HEK293 (cell line): ENCODE measurements around the gene ADAMTS19.
A peak's percentile ranks its signal among the peaks of the same experiment; 100 is the strongest.

Experiments used
- AEBP2 ChIP-seq: fragments of 450-650 bp; formaldehyde crosslinking; IDR thresholded peaks from 2 replicates; pipeline ENCODE4 v1.5.1; 2016; ENCODE audit warnings: missing biosample characterization, missing genetic modification characterization, borderline replicate concordance
- BCL11A ChIP-seq: fragments of 450-650 bp; formaldehyde crosslinking; IDR thresholded peaks from 2 replicates; pipeline ENCODE4 v1.5.1; 2016; ENCODE audit warnings: low read depth, missing biosample characterization, missing genetic modification characterization
- BCL11B ChIP-seq: fragments of 450-650 bp; formaldehyde crosslinking; IDR thresholded peaks from 2 replicates; pipeline ENCODE4 v1.5.1; 2016; ENCODE audit warnings: low read depth, missing biosample characterization, missing genetic modification characterization
- EGR2 ChIP-seq: fragments of 450-650 bp; formaldehyde crosslinking; IDR thresholded peaks from 2 replicates; pipeline ENCODE4 v1.5.1; 2016; ENCODE audit warnings: low read depth, missing biosample characterization, missing genetic modification characterization
- GLI2 ChIP-seq: fragments of 450-650 bp; formaldehyde crosslinking; IDR thresholded peaks from 2 replicates; pipeline ENCODE4; 2017; ENCODE audit warnings: missing biosample characterization, missing genetic modification characterization, low read depth, borderline replicate concordance
- IKZF3 ChIP-seq: fragments of 450-650 bp; IDR thresholded peaks from 2 replicates; pipeline ENCODE4 v1.5.0; 2018; ENCODE audit warnings: missing biosample characterization, mild to moderate bottlenecking, missing genetic modification characterization, moderate library complexity
- SCRT2 ChIP-seq: fragments of 450-650 bp; formaldehyde crosslinking; IDR thresholded peaks from 2 replicates; pipeline ENCODE4 v1.5.1; 2016; ENCODE audit warnings: missing biosample characterization, missing genetic modification characterization
- SP7 ChIP-seq: fragments of 450-650 bp; formaldehyde crosslinking; IDR thresholded peaks from 2 replicates; pipeline ENCODE4 v1.5.1; 2016; ENCODE audit warnings: missing biosample characterization, missing genetic modification characterization
- TRIM28 ChIP-seq: IDR thresholded peaks from 2 replicates; pipeline ENCODE4 v1.6.1; 2011; ENCODE audit warnings: low read length, control low read depth, borderline replicate concordance
- ZBTB1 ChIP-seq: fragments of 450-650 bp; formaldehyde crosslinking; IDR thresholded peaks from 2 replicates; pipeline ENCODE4 v1.5.1; 2016; ENCODE audit warnings: missing biosample characterization, missing genetic modification characterization
- ZBTB8A ChIP-seq: fragments of 450-650 bp; formaldehyde crosslinking; IDR thresholded peaks from 2 replicates; pipeline ENCODE4 v1.5.1; 2016; ENCODE audit warnings: missing biosample characterization, missing genetic modification characterization
- ZFP3 ChIP-seq: fragments of 450-650 bp; formaldehyde crosslinking; IDR thresholded peaks from 2 replicates; pipeline ENCODE4 v1.5.1; 2016; ENCODE audit warnings: low read depth, missing biosample characterization, missing genetic modification characterization
- ZNF10 ChIP-seq: fragments of 450-650 bp; formaldehyde crosslinking; IDR thresholded peaks from 2 replicates; pipeline ENCODE4 v1.5.1; 2017; ENCODE audit warnings: missing biosample characterization, missing genetic modification characterization
- ZNF140 ChIP-seq: fragments of 450-650 bp; formaldehyde crosslinking; IDR thresholded peaks from 2 replicates; pipeline ENCODE4 v1.5.1; 2016; ENCODE audit warnings: missing biosample characterization, missing genetic modification characterization
- ZNF184 ChIP-seq: fragments of 450-650 bp; IDR thresholded peaks from 2 replicates; pipeline ENCODE4 v1.5.1; 2018; ENCODE audit warnings: missing biosample characterization, mild to moderate bottlenecking, missing genetic modification characterization
- ZNF248 ChIP-seq: fragments of 450-650 bp; formaldehyde crosslinking; IDR thresholded peaks from 2 replicates; pipeline ENCODE4 v1.5.1; 2017; ENCODE audit warnings: missing biosample characterization, missing genetic modification characterization
- ZNF292 ChIP-seq: fragments of 450-650 bp; formaldehyde crosslinking; IDR thresholded peaks from 2 replicates; pipeline ENCODE4 v1.5.1; 2016; ENCODE audit warnings: low read depth, missing biosample characterization, missing genetic modification characterization, borderline replicate concordance
- ZNF311 ChIP-seq: fragments of 450-650 bp; formaldehyde crosslinking; IDR thresholded peaks from 2 replicates; pipeline ENCODE4 v1.5.1; 2017; ENCODE audit warnings: missing biosample characterization, missing genetic modification characterization, borderline replicate concordance
- ZNF341 ChIP-seq: fragments of 450-650 bp; formaldehyde crosslinking; IDR thresholded peaks from 2 replicates; pipeline ENCODE4; 2016; ENCODE audit warnings: low read depth, missing biosample characterization, missing genetic modification characterization
- ZNF366 ChIP-seq: fragments of 450-650 bp; formaldehyde crosslinking; conservative IDR thresholded peaks from 2 replicates; pipeline ENCODE4 v1.5.1; 2016; ENCODE audit warnings: missing biosample characterization, missing genetic modification characterization
- ZNF426 ChIP-seq: fragments of 450-650 bp; formaldehyde crosslinking; IDR thresholded peaks from 2 replicates; pipeline ENCODE4 v1.5.1; 2017; ENCODE audit warnings: missing biosample characterization, missing genetic modification characterization, mild to moderate bottlenecking, inconsistent platforms, moderate library complexity
- ZNF48 ChIP-seq: fragments of 450-650 bp; formaldehyde crosslinking; IDR thresholded peaks from 2 replicates; pipeline ENCODE4 v1.5.1; 2016; ENCODE audit warnings: missing biosample characterization, missing genetic modification characterization
- ZNF530 ChIP-seq: fragments of 450-650 bp; formaldehyde crosslinking; IDR thresholded peaks from 2 replicates; pipeline ENCODE4 v1.5.1; 2016; ENCODE audit warnings: low read depth, missing biosample characterization, missing genetic modification characterization
- ZNF596 ChIP-seq: fragments of 450-650 bp; IDR thresholded peaks from 2 replicates; pipeline ENCODE4 v1.5.0; 2018; ENCODE audit warnings: missing biosample characterization, mild to moderate bottlenecking, missing genetic modification characterization, moderate library complexity
- ZNF639 ChIP-seq: fragments of 450-650 bp; formaldehyde crosslinking; IDR thresholded peaks from 2 replicates; pipeline ENCODE4 v1.5.1; 2016; ENCODE audit warnings: missing biosample characterization, missing genetic modification characterization
- ZNF660 ChIP-seq: fragments of 450-650 bp; IDR thresholded peaks from 2 replicates; pipeline ENCODE4 v1.5.1; 2018; ENCODE audit warnings: missing biosample characterization, mild to moderate bottlenecking, missing genetic modification characterization
- ZNF707 ChIP-seq: fragments of 450-650 bp; formaldehyde crosslinking; IDR thresholded peaks from 2 replicates; pipeline ENCODE4 v1.5.1; 2016; ENCODE audit warnings: missing biosample characterization, missing genetic modification characterization
- ZNF776 ChIP-seq: fragments of 450-650 bp; formaldehyde crosslinking; IDR thresholded peaks from 2 replicates; pipeline ENCODE4 v1.5.0; 2017; ENCODE audit warnings: missing biosample characterization, missing genetic modification characterization, borderline replicate concordance
- ZNF792 ChIP-seq: fragments of 450-650 bp; formaldehyde crosslinking; IDR thresholded peaks from 2 replicates; pipeline ENCODE4 v1.5.1; 2016; ENCODE audit warnings: missing biosample characterization, missing genetic modification characterization
- ZNF830 ChIP-seq: fragments of 450-650 bp; IDR thresholded peaks from 2 replicates; pipeline ENCODE4 v1.5.0; 2018; ENCODE audit warnings: missing biosample characterization, missing genetic modification characterization, low read depth, mild to moderate bottlenecking, moderate library complexity
- TF ChIP-seq, protein P1 (sequence below): fragments of 450-650 bp; formaldehyde crosslinking; IDR thresholded peaks from 2 replicates; pipeline ENCODE4 v1.5.1; 2016; ENCODE audit warnings: missing biosample characterization, missing genetic modification characterization
- TF ChIP-seq, protein P2 (sequence below): fragments of 450-650 bp; formaldehyde crosslinking; IDR thresholded peaks from 2 replicates; pipeline ENCODE4 v1.5.1; 2016; ENCODE audit warnings: missing biosample characterization, missing genetic modification characterization
- TF ChIP-seq, protein P3 (sequence below): fragments of 450-650 bp; formaldehyde crosslinking; IDR thresholded peaks from 2 replicates; pipeline ENCODE4 v1.5.1; 2016; ENCODE audit warnings: missing biosample characterization, missing genetic modification characterization
- TF ChIP-seq, protein P4 (sequence below): fragments of 450-650 bp; formaldehyde crosslinking; IDR thresholded peaks from 2 replicates; pipeline ENCODE4 v1.5.1; 2016; ENCODE audit warnings: missing biosample characterization, missing genetic modification characterization

Gene ADAMTS19

DNA sequence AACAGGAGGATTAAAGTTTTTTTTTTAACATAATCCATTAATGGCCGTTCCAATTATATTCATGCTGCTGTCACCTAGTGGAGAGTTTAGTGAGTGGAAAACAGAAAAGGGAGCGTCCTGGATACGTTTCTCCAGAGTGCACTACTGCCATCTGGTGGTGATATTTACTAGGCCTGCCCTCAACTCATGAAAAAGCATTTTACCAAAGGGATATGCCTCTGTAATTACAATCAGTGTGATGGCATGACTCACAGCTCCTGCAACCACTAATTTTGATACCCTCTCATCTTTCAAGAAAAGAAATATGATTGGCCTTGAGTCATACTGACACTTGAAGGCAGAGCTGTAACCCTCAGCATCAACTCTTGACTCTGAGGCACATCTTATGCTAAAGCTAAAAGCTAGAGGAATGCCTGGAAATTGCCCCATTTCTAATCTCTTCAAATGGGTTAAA, 307.9 kb downstream of the ADAMTS19 start (continued):
- TF ChIP-seq ZNF292 (no peak), ZNF830 (tag by site-specific recombination) (no peak), ZNF10 (tag by site-specific recombination) (peak; percentile 74), ZNF140 (tag by site-specific recombination) (no peak), ZNF366 (tag by site-specific recombination) (peak; percentile 67), ZNF530 (tag by site-specific recombination) (no peak), SCRT2 (tag by site-specific recombination) (peak; percentile 71; the same call in 1 of the 2 replicates), ZNF248 (tag by site-specific recombination) (no peak), EGR2 (tag by site-specific recombination) (no peak), ZBTB8A (tag by site-specific recombination) (no peak), ZNF341 (tag by site-specific recombination) (no peak), ZNF596 (tag by site-specific recombination) (no peak), TRIM28 (no peak), BCL11A (no peak), ZNF184 (peak; percentile 34; the same call in 1 of the 2 replicates), SP7 (tag by site-specific recombination) (peak; percentile 98), IKZF3 (tag by site-specific recombination) (0 out of 2 replicates have a peak, but pooled peaks have one; percentile 10), ZNF48 (no peak), GLI2 (no peak), ZNF707 (tag by site-specific recombination) (no peak), ZNF792 (no peak), BCL11B (no peak), ZNF639 (tag by site-specific recombination) (no peak), ZNF426 (tag by site-specific recombination) (no peak), ZBTB1 (tag by site-specific recombination) (no peak), AEBP2 (tag by site-specific recombination) (no peak), ZFP3 (tag by site-specific recombination) (no peak), ZNF311 (tag by site-specific recombination) (no peak), ZNF776 (no peak), ZNF660 (tag by site-specific recombination) (peak; percentile 91)
- TF ChIP-seq, protein P1, sequence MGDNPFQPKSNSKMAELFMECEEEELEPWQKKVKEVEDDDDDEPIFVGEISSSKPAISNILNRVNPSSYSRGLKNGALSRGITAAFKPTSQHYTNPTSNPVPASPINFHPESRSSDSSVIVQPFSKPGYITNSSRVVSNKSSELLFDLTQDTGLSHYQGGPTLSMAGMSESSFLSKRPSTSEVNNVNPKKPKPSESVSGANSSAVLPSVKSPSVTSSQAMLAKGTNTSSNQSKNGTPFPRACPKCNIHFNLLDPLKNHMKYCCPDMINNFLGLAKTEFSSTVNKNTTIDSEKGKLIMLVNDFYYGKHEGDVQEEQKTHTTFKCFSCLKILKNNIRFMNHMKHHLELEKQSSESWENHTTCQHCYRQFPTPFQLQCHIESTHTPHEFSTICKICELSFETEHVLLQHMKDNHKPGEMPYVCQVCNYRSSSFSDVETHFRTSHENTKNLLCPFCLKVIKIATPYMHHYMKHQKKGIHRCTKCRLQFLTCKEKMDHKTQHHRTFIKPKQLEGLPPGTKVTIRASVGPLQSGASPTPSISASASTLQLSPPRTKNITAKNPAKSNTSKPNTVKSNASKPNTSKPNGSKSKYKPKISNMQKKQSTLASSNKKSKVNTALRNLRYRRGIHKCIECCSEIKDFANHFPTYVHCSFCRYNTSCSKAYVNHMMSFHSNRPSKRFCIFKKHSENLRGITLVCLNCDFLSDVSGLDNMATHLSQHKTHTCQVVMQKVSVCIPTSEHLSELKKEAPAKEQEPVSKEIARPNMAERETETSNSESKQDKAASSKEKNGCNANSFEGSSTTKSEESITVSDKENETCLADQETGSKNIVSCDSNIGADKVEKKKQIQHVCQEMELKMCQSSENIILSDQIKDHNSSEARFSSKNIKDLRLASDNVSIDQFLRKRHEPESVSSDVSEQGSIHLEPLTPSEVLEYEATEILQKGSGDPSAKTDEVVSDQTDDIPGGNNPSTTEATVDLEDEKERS (tag by site-specific recombination) = no peak
- TF ChIP-seq, protein P2, sequence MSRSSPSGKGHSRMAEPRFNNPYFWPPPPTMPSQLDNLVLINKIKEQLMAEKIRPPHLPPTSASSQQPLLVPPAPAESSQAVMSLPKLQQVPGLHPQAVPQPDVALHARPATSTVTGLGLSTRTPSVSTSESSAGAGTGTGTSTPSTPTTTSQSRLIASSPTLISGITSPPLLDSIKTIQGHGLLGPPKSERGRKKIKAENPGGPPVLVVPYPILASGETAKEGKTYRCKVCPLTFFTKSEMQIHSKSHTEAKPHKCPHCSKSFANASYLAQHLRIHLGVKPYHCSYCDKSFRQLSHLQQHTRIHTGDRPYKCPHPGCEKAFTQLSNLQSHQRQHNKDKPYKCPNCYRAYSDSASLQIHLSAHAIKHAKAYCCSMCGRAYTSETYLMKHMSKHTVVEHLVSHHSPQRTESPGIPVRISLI (tag by site-specific recombination) = peak; percentile 80
- TF ChIP-seq, protein P3, sequence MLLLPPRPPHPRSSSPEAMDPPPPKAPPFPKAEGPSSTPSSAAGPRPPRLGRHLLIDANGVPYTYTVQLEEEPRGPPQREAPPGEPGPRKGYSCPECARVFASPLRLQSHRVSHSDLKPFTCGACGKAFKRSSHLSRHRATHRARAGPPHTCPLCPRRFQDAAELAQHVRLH (tag by site-specific recombination) = no peak
- TF ChIP-seq, protein P4, sequence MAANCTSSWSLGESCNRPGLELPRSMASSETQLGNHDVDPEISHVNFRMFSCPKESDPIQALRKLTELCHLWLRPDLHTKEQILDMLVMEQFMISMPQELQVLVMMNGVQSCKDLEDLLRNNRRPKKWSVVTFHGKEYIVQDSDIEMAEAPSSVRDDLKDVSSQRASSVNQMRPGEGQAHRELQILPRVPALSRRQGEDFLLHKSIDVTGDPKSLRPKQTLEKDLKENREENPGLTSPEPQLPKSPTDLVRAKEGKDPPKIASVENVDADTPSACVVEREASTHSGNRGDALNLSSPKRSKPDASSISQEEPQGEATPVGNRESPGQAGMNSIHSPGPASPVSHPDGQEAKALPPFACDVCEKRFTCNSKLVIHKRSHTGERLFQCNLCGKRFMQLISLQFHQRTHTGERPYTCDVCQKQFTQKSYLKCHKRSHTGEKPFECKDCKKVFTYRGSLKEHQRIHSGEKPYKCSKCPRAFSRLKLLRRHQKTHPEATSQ (tag by site-specific recombination) = no peak
